Measurements from ENCODE around the gene ADAMTS5. TPM values are rescaled to one million over a fixed set of nuclear protein-coding genes. Genes with fewer than 3 reads are reported as not detected.

ADAMTS5 gene
- not detected for polyA plus RNA-seq

DNA sequence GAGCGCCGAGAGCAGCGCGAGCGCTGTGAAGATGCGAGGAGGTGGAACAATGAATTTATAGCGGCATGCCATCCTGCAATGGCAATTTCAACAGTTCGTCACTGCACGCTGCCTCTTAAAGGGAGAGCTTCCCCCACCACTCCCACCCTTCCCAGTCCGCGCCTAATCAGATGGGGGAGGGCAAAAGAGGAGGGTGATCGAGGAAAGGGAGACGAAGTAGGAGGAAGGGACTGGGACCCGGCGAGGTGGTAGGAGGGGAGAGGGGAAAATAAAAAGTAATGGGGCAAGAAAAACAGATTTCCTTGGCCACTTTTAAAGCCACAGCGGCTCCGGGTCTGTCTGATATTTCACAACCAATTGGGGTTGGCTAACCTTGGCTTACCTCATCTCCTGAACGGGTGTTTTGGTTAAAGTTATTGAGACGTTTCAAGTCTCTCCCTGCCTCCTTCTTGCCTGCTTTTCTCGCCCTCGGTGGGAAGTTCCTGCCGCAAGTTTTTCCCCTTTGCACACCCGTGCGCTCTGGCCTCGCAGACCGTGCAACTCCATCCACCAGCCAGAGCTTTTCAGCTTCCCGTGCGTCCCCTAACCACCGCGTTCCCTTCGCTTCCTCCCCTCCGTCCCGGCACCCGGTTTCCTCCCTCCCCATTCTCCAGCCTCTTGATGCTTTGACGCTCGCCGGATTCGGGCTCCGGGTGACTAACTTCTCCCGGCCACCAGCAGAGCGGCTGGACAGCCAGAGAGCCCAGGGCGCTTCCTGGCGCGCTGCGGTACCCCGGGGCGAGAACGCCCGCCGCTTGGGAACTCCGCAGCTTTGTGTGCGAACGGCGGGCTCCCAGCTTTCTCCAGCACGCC, at the start of gene ADAMTS5:
ADAMTS5 (minus strand) TSS at position 27 of the 852 bp plus-strand sequence. CDS start 697 bp downstream, outside the sequence.
- no peaks in the 10 kb centered on the region for H3K36me3 Mint-ChIP-seq
- DNase-seq: no peak
- peaks cover 0 to 2% (median 0%) of the 10 kb centered on the region in 6 donors for H3K9me3 Mint-ChIP-seq
- H3K4me3 Mint-ChIP-seq: no peak within 1 kb of the TSS
- H3K27ac Mint-ChIP-seq: no peak within 1 kb of the TSS
- no peaks in the 10 kb centered on the region for H3K4me1 Mint-ChIP-seq
- peaks cover 10 to 15% (median 11%) of the 10 kb centered on the region in 3 donors for H3K27me3 Mint-ChIP-seq (ENCODE audit: low read depth in 3 of 3)

DNA sequence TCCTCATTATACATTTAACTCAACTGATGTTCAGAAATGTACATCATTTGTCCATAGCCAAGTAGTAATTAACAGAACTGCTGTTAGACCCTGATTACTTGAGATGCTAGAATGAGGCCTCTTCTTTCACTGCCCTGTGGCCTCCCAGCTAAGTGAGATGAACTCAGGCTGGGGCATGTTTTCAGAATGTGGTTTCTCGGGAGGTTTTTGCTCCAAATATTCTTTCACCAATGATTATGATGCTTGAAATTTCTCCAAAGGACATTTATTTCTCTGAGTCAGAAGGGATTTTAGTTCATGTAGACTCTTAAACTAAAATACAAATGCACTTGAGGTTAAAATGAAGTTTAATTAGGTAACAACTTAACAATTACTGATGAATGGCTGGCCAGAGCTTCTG, 34.6 kb upstream of the ADAMTS5 start:
- no peak for DNase-seq
- no peak overlapping the region for H3K27ac Mint-ChIP-seq
- no peaks in the 10 kb centered on the region for H3K27me3 Mint-ChIP-seq (ENCODE audit: low read depth in 3 of 3)
- no peaks in the 10 kb centered on the region for H3K36me3 Mint-ChIP-seq
- no peak overlapping the region for H3K4me3 Mint-ChIP-seq
- peaks cover 0 to 3% (median 0%) of the 10 kb centered on the region in 6 donors for H3K9me3 Mint-ChIP-seq
- H3K4me1 Mint-ChIP-seq: no peaks in the 10 kb centered on the region

DNA sequence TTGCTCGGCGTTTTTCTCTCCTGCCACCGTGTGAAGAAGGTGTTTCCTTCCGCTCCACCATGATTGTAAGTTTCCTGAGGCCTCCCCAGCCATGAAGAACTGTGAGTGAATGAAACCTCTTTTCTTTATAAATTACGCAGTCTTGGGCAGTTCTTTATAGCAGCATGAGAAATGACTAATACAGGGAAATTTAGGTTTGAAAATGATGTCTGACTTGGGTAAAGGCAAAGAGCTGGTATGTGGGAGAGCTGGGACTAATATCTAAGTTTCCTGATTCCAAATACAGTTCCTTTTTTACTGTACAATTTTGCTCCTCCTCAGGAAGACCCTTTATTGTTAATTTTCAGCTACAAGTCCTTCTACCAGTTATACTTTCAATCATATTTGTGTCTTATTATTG, 16.7 kb upstream of the ADAMTS5 start:
- Mint-ChIP-seq H3K36me3 (no peaks in the 10 kb centered on the region), H3K4me3 (no peak overlapping the region), H3K27me3 (ENCODE audit: low read depth in 3 of 3) (peaks cover 0 to 8% (median 2%) of the 10 kb centered on the region in 3 donors), H3K9me3 (peaks cover 0 to 9% (median 2%) of the 10 kb centered on the region in 6 donors), H3K4me1 (no peaks in the 10 kb centered on the region), H3K27ac (no peak overlapping the region)
- no peak for DNase-seq

DNA sequence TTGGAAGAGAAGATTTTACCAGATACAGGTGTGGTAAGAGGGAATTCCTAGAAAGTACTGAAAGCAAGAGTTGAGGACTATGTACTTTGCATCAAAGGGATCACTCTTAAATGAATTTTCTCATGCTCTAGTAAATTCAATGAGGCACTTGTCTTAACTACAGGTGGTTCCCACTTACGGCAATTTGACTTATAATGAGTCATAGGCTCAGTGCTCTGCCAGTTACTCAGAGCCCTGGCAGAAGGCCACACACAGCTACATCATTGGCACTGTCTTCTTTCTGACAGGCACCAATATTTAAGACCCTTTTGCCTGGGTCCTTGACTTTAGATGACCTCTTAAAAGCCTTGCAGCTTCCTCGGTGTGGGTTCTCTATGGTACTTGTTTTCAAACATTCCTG, 15.9 kb upstream of the ADAMTS5 start:
- DNase-seq: no peak
- Mint-ChIP-seq H3K36me3 (no peaks in the 10 kb centered on the region), H3K27ac (no peak overlapping the region), H3K4me3 (no peak overlapping the region), H3K4me1 (no peaks in the 10 kb centered on the region), H3K9me3 (peaks cover 0 to 8% (median 2%) of the 10 kb centered on the region in 6 donors), H3K27me3 (ENCODE audit: low read depth in 3 of 3) (peaks cover 0 to 8% (median 0%) of the 10 kb centered on the region in 3 donors)

DNA sequence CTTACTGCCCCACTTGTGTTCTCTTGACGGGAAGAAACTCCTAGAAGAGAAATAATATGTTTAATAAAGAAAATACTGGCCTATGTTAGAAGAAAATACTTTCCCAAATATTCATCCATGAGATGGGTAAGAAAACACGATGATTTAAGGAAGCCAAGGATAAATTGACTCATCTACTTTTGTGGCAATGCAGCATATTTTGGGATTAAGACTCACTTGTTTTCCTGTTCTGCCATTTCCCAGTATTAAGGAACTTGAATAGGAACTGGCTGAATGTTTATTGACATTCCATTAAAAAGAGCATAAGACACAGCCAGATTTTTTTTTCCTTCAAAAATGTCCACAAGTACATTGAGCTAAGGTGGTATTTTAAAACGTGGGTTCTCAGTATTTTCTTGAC, 10.9 kb upstream of the ADAMTS5 start:
- Mint-ChIP-seq H3K27ac (no peak overlapping the region), H3K27me3 (ENCODE audit: low read depth in 3 of 3) (peaks cover 0 to 7% (median 0%) of the 10 kb centered on the region in 3 donors), H3K4me3 (no peak overlapping the region), H3K4me1 (no peaks in the 10 kb centered on the region), H3K9me3 (peaks cover 0 to 8% (median 2%) of the 10 kb centered on the region in 6 donors), H3K36me3 (no peaks in the 10 kb centered on the region)
- no peak for DNase-seq

DNA sequence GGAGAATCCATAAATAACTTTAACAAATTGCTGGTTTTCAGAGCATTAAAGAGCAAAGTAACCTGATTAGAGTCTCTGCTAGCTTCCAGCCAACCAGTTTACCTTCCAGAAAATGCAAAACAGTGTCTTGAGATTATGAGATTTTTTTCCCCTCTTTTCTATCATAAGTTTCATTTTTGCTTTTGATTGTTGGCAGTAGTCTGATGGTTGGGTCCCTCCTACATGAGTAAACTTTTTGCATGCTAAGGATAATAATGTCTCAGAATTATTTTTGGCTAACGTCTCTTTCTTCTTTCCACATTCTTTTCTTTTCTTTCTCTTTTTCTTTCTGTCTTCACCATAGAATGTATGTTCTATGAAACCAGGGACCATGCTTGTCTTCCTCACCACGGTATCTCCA, 6.3 kb upstream of the ADAMTS5 start:
- Mint-ChIP-seq H3K4me1 (no peaks in the 10 kb centered on the region), H3K27ac (no peak overlapping the region), H3K36me3 (no peaks in the 10 kb centered on the region), H3K27me3 (ENCODE audit: low read depth in 3 of 3) (peaks cover 4 to 5% (median 4%) of the 10 kb centered on the region in 3 donors), H3K4me3 (no peak overlapping the region), H3K9me3 (peaks cover 0 to 2% (median 0%) of the 10 kb centered on the region in 6 donors)
- DNase-seq: no peak

DNA sequence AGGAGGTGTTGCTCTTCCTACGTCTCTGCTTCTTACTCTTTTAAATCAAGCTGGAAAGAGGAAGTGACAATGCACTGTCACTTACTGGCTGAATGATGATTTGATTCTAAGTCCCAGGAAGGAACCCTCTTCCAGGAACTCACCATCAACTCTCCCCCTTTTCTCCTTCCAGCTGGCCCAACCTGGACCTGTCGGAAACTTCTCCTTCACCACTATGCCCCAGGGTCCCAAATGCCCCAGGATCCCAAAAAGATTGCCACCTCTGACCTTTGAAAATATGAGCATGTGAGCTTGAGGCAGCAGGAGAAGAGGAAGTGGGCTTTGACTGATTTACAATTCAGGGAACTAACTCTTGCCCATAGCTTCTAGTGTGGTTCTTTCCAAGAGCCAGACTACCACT, 5.3 kb upstream of the ADAMTS5 start:
- H3K4me3 Mint-ChIP-seq: no peak overlapping the region
- H3K9me3 Mint-ChIP-seq: peaks cover 0 to 2% (median 0%) of the 10 kb centered on the region in 6 donors
- H3K36me3 Mint-ChIP-seq: no peaks in the 10 kb centered on the region
- no peaks in the 10 kb centered on the region for H3K4me1 Mint-ChIP-seq
- DNase-seq: no peak
- H3K27me3 Mint-ChIP-seq (ENCODE audit: low read depth in 3 of 3): peaks cover 6 to 7% (median 6%) of the 10 kb centered on the region in 3 donors
- H3K27ac Mint-ChIP-seq: no peak overlapping the region

DNA sequence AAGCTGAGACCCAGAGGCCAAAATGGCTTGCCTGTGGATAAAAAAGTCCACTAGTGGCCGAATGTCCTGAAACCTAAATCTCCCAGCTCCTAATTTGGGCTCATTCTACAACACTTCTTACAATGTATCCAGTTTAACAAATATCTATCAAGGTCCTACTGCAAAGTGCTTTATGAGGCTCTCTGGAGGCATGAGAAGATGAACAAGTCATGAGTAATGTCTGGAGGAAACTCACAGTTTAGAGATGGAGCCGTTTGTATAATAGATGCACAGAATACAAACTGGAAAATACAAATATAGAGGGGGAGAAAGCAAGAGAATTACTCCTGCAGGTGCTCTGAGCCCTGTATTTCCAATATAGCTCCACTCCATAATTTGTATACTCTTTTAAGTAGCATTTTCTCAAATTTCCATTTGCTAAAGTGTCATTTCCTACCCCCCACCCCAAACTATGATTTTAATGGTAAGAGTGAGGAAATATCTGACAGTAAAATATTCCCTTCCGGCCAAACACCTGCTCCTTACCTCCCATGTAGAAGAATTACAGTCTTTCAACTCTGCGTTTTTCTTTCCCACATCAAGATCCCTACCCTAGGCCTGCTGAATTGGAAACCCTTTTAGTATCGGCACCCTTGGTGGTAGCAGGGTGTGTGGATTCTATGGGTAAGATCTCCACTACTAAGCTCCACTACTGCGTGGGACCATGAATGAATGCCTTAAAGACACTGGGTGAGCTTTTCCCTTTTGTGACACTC, 3.3 kb upstream of the ADAMTS5 start:
- peaks cover 6 to 9% (median 7%) of the 10 kb centered on the region in 3 donors for H3K27me3 Mint-ChIP-seq (ENCODE audit: low read depth in 3 of 3)
- no peaks in the 10 kb centered on the region for H3K36me3 Mint-ChIP-seq
- H3K9me3 Mint-ChIP-seq: peaks cover 0 to 2% (median 0%) of the 10 kb centered on the region in 6 donors
- H3K4me1 Mint-ChIP-seq: no peaks in the 10 kb centered on the region
- no peak overlapping the region for H3K4me3 Mint-ChIP-seq
- no peak overlapping the region for H3K27ac Mint-ChIP-seq
- no peak for DNase-seq

DNA sequence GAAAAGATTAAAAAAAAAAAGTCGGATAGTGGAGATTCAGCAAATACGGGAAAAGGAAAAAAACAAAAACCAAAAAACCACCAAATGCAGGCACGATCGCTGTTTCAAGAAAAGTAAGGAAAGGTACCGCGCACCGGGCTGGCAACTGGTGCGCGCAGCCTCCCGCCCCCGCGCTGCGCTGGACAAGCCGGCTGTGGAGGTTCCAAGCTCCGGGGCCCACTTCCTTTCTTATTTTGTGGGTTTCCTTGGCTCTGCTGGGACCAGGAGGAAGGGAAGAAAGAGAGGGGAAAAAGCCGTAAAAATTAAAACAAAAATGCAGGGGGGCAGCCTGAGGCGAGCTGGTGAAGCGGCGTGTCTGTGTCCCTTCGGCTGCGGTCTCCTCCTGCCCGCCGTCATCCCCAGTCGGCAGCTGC, 233 bp downstream of the ADAMTS5 start:
- H3K36me3 Mint-ChIP-seq: no peaks in the 10 kb centered on the region
- H3K4me1 Mint-ChIP-seq: no peaks in the 10 kb centered on the region
- H3K4me3 Mint-ChIP-seq: no peak overlapping the region
- H3K9me3 Mint-ChIP-seq: peaks cover 0 to 2% (median 0%) of the 10 kb centered on the region in 6 donors
- DNase-seq: no peak
- no peak overlapping the region for H3K27ac Mint-ChIP-seq
- H3K27me3 Mint-ChIP-seq (ENCODE audit: low read depth in 3 of 3): peaks cover 10 to 15% (median 11%) of the 10 kb centered on the region in 3 donors

DNA sequence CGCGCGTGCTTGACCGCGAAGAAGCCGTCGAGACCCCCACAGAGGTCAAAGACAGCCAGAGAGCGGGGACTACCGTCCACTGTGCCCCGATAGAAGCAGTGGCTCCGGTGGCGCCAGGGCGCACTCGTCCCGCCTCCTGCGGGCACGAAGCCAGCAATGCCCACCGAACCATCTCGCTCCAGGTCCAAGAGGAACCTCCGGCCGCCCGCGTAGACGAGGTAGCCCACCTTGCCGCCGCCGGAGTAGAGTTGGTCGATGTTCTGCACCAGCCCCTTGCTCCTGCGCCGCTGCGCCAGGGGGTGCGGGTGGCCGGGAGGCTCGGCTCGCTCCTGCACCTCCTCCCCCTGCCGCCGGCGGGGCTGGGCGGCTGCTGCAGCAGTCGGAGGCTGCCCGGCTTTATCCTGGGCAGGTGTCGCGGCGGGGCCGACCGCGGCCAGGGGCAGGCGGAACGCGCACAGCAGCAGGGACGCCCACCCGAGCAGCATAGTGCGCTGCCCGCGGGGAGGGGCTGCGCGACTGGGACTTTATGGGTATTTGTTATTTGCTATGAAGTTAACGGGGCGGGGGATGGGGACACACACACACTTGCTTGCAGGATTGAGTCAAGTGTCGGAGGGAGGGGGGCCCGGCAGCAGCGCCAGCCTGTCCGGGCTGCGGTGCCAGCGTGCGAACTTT, 844 bp downstream of the ADAMTS5 start:
- H3K27me3 Mint-ChIP-seq (ENCODE audit: low read depth in 3 of 3): peaks cover 10 to 15% (median 14%) of the 10 kb centered on the region in 3 donors
- H3K4me1 Mint-ChIP-seq: no peaks in the 10 kb centered on the region
- no peak overlapping the region for H3K4me3 Mint-ChIP-seq
- peaks cover 0 to 2% (median 0%) of the 10 kb centered on the region in 6 donors for H3K9me3 Mint-ChIP-seq
- no peaks in the 10 kb centered on the region for H3K36me3 Mint-ChIP-seq
- no peak overlapping the region for H3K27ac Mint-ChIP-seq
- DNase-seq: no peak

DNA sequence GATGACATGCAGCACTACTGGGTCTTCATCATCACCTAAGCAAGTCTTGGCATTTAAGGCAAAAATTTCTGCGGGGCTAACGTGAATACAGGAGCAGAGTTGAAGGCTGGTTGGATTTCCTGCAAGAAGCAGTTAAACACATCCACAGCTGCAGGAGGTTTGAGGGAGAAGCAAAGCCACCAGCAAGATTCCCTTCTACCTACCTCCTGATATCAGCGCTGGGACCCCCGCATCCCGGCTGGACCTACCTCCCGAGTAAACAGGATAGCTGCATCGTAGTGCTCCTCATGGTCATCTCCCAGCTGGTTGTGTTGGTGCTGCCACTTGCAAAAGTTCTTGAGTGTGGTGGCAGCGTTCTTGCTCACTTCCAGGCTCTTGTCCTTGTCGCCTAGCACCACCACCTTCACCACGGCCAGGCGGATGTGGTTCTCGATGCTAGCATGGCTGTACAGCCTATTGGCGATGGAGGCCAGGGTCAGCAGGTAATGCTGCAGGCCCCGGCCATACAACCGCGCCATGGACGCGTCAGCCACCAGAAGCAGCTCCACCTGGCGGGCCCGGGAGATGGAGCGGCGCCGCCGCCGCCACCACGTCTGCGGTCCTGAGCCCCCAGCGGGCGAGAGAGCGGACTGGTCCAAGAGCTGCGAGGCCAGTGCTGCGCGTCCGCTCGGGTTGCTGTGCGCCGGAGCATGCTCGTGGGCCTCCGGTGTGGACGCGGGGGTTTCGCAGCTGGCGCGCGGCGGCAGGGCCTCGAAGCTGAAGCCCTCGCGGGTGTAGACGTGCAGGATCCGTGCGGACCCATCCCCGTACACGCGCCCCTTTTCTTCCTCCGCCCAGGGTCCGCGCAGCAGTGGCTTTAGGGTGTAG, 1.6 kb downstream of the ADAMTS5 start:
- Mint-ChIP-seq H3K9me3 (no peaks in the 10 kb centered on the region), H3K4me1 (no peaks in the 10 kb centered on the region), H3K27me3 (ENCODE audit: low read depth in 3 of 3) (peaks cover 10 to 14% (median 11%) of the 10 kb centered on the region in 3 donors), H3K4me3 (no peak overlapping the region), H3K27ac (no peak overlapping the region), H3K36me3 (no peaks in the 10 kb centered on the region)
- no peak for DNase-seq

DNA sequence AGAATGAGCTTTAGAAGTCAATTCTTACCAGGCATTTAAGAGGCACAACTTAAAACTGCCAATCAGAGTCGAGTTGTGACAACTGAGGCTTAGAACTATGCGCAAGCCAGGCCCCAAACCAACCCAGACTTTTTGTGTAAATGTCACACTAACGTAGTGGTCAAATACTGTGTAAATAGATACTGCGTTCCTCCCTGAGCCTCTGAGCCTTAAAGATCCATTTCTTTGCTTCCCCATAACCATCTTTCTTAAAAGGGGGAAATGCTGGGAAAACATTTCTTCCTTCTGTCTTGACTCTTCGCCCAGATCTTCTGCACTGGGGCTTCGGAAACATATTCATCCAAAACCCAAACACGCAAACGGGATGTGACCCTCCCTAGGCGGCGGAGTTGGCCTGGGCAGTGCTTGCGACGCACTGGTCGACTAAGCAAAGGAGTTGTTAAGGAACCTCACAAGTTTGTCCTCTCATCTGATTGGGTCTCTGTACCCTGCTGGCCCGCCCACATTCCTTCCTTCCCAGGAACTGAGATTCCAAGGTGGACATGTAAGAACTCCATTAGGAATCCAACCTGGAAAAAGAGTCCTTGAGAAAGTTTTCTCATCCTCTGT, 2.6 kb downstream of the ADAMTS5 start:
- H3K36me3 Mint-ChIP-seq: no peaks in the 10 kb centered on the region
- peaks cover 8 to 14% (median 11%) of the 10 kb centered on the region in 3 donors for H3K27me3 Mint-ChIP-seq (ENCODE audit: low read depth in 3 of 3)
- H3K4me3 Mint-ChIP-seq: no peak overlapping the region
- no peaks in the 10 kb centered on the region for H3K9me3 Mint-ChIP-seq
- no peak for DNase-seq
- H3K4me1 Mint-ChIP-seq: no peaks in the 10 kb centered on the region
- H3K27ac Mint-ChIP-seq: no peak overlapping the region

Measured in immature natural killer cell (primary cell).